ENCODE data around the gene TMEFF2.
"Not testable (repeated sequence)": the region's sequence is repeated elsewhere in the genome, so short reads cannot be mapped to it uniquely, and the experiment has no call there.

- TF ChIP-seq CTCF, POLR2A (IDR thresholded peaks at IDR 0.05): not testable (repeated sequence)
Observed at GRCh38 chr2:192111536-192111935, 83.2 kb downstream of the TMEFF2 start.
